ENCODE results near the gene ABHD2. TPM values are rescaled to one million over a fixed set of nuclear protein-coding genes. Genes with fewer than 3 reads are reported as not detected.

ABHD2 gene
- total and polyA plus RNA-seq, 9 of the 15 experiments (the other 6 are each of a cell fraction or from before 2014, with no cell fraction given): 16.9 to 99.8 (median 47.5) TPM

DNA sequence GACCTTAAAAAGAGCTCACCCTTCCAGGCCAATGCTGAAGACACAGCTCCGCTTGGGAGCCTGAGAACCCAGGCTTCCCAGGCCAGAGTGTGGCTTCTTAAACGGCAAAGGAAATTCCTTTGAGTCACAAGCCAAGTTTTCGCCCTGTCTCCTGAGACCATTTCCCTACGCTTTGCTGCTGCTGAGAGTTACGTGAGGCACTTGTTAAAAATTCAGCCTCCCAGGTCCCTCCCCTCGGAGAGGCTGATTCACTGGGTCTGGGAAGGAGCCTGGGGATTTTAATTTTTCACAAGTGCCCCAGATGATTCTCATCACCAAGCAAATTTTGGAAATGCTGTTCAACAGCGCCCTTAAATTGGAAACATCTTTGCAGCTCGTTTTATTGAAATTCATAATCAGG, 107.6 kb downstream of the ABHD2 start:
- H3K27me3 ChIP-seq (ENCODE audit: control insufficient read depth in 2 of 2, insufficient read depth in 2 of 2, low read length in 2 of 2): no peaks in the 10 kb centered on the region
- H3K9me1 ChIP-seq (ENCODE audit: control insufficient read depth, insufficient read depth, low read length): peaks cover 4% of the 10 kb centered on the region
- BruUV-seq (replicated peaks): no TSS peak
- TF ChIP-seq CBFA2T3 (IDR thresholded peaks at IDR 0.05): no peak
- no peak for DNase-seq (ENCODE audit: extremely low read depth in 1 of 4, low spot score in 3 of 4)
- peaks cover 81% of the 10 kb centered on the region for H3K36me3 ChIP-seq (ENCODE audit: control insufficient read depth, insufficient read depth, low read length)
- 88% methylated on average over 8 of the region's 8 CpGs for WGBS (ENCODE audit: insufficient coverage, low coverage, missing lambda C conversion rate)
- H2AFZ ChIP-seq (ENCODE audit: low read depth, low read length): no peak overlapping the region
- no peak for ATAC-seq
- no peaks in the 10 kb centered on the region for H3K9me3 ChIP-seq (replicated peaks; ENCODE audit: control insufficient read depth, insufficient read depth, low read depth, low read length)
- no peaks in the 10 kb centered on the region for H4K20me1 ChIP-seq (replicated peaks; ENCODE audit: control insufficient read depth, insufficient read depth, low read length)
- H3K9ac ChIP-seq (ENCODE audit: insufficient read depth in 1 of 2, low read depth in 2 of 2, low read length in 2 of 2): no peak overlapping the region
- no peak overlapping the region for H3K4me3 ChIP-seq
- POLR2A ChIA-PET: interaction anchor here (0.5 to 1.5 kb wide), 4 partner anchors 10 to 315 kb away, joined by 3 to 7 read pairs (median 4); no protein-coding TSS in a partner anchor
- intact Hi-C loops (cut with micrococcal nuclease) (no loop called here), in situ Hi-C loops (cut with MboI) (no loop called here)
- CTCF ChIA-PET (ENCODE audit: low intra/inter-chr PET ratio): no interaction called here
- no peaks in the 10 kb centered on the region for H3K79me2 ChIP-seq (ENCODE audit: control insufficient read depth, insufficient read depth, low read length)
- H3K4me2 ChIP-seq (ENCODE audit: insufficient read depth, low read length): no peak overlapping the region
- H3K4me1 ChIP-seq (replicated peaks in 1 of 2; ENCODE audit: control insufficient read depth in 2 of 2, insufficient read depth in 2 of 2, low read length in 2 of 2): no peaks in the 10 kb centered on the region; a peak in 1 of 5 replicates
- no peak for FAIRE-seq
- no peak overlapping the region for H3K27ac ChIP-seq (ENCODE audit: extremely low read depth, low read depth, low read length)

- Histone ChIP-seq H3K36me3 (ENCODE audit: control insufficient read depth, insufficient read depth, low read length) (peaks cover 77% of the 10 kb centered on the region), H3K9me1 (ENCODE audit: control insufficient read depth, insufficient read depth, low read length) (peaks cover 4% of the 10 kb centered on the region), H2AFZ (ENCODE audit: low read depth, low read length) (no peak overlapping the region), H3K27me3 (ENCODE audit: control insufficient read depth in 2 of 2, insufficient read depth in 2 of 2, low read length in 2 of 2) (no peaks in the 10 kb centered on the region), H4K20me1 (replicated peaks; ENCODE audit: control insufficient read depth, insufficient read depth, low read length) (no peaks in the 10 kb centered on the region), H3K27ac (ENCODE audit: extremely low read depth, low read depth, low read length) (no peak overlapping the region), H3K79me2 (ENCODE audit: control insufficient read depth, insufficient read depth, low read length) (no peaks in the 10 kb centered on the region), H3K4me3 (no peak overlapping the region), H3K9ac (ENCODE audit: insufficient read depth in 1 of 2, low read depth in 2 of 2, low read length in 2 of 2) (no peak overlapping the region), H3K9me3 (replicated peaks; ENCODE audit: control insufficient read depth, insufficient read depth, low read depth, low read length) (no peaks in the 10 kb centered on the region), H3K4me2 (ENCODE audit: insufficient read depth, low read length) (no peak overlapping the region), H3K4me1 (replicated peaks in 1 of 2; ENCODE audit: control insufficient read depth in 2 of 2, insufficient read depth in 2 of 2, low read length in 2 of 2) (no peaks in the 10 kb centered on the region; a peak in 1 of 5 replicates)
- TF ChIP-seq PTTG1 (tag; IDR thresholded peaks at IDR 0.05; ENCODE audit: low read depth) (no peak), ZNF584 (CRISPR knock-in tag; IDR thresholded peaks at IDR 0.05; ENCODE audit: low read depth) (no peak), ZNF561 (CRISPR knock-in tag; conservative IDR thresholded peaks at IDR 0.05) (no peak), POLR3A (IDR thresholded peaks at IDR 0.05; ENCODE audit: borderline replicate concordance, extremely low read depth, insufficient read depth, insufficient read length) (no peak), USF1 (CRISPR knock-in tag; IDR thresholded peaks at IDR 0.05) (no peak), RHOXF2B (CRISPR knock-in tag; conservative IDR thresholded peaks at IDR 0.05) (no peak), RBM15 (IDR thresholded peaks at IDR 0.05; ENCODE audit: insufficient read depth, low read length) (no peak), MAFF (IDR thresholded peaks at IDR 0.05; ENCODE audit: low read length) (no peak), FOXK2 (conservative IDR thresholded peaks at IDR 0.05 in 1 of 2, IDR thresholded peaks at IDR 0.05 in 1 of 2; ENCODE audit: low read depth in 2 of 2) (no peak), MEF2D (tag; conservative IDR thresholded peaks at IDR 0.05; ENCODE audit: low read depth) (no peak), BHLHE40 (IDR thresholded peaks at IDR 0.05; ENCODE audit: low read length) (no peak), CAMTA2 (CRISPR knock-in tag; conservative IDR thresholded peaks at IDR 0.05) (no peak)
- CTCF ChIA-PET (ENCODE audit: low intra/inter-chr PET ratio): no interaction called here
- ATAC-seq: no peak
- POLR2A ChIA-PET: interaction anchor here (0.5 to 1.5 kb wide), 3 partner anchors 9 to 316 kb away, joined by 3 to 7 read pairs (median 3); no protein-coding TSS in a partner anchor
- no TSS peak for BruUV-seq (replicated peaks)
- in situ Hi-C loops (cut with MboI) (no loop called here), intact Hi-C loops (cut with micrococcal nuclease) (no loop called here)
- no peak for FAIRE-seq
- no peak for DNase-seq (ENCODE audit: extremely low read depth in 1 of 4, low spot score in 3 of 4)
- WGBS (ENCODE audit: insufficient coverage, low coverage, missing lambda C conversion rate): 79% methylated on average over 6 of the region's 6 CpGs
Observed at GRCh38 chr15:89196241-89196640, 108.0 kb downstream of the ABHD2 start.
